GM23248 (cell line): ENCODE results near the gene RECQL5. TPM values are rescaled to one million over a fixed set of nuclear protein-coding genes. Genes with fewer than 3 reads are reported as not detected.

ENCODE experiments used
- DNase-seq: peaks from one replicate; pipeline ENCODE4 v3.0.0-alpha.2; 2015
- H2AFZ ChIP-seq: fragments of 200-600 bp; sonication (generic); 2 replicates; pipeline ENCODE4 v1.6.1; 2016; ENCODE audit warnings: antibody characterized with exemption
- H3F3A ChIP-seq: fragments of 200-600 bp; sonication (generic); 2 replicates; pipeline ENCODE4 v1.6.1; 2016; ENCODE audit warnings: mild to moderate bottlenecking, antibody characterized with exemption, mixed run types; ENCODE audit not compliant: insufficient read depth
- H3K27ac ChIP-seq: fragments of 200-600 bp; sonication (generic); 2 replicates; pipeline ENCODE4 v1.5.1; 2016; ENCODE audit warnings: mild to moderate bottlenecking
- H3K27me3 ChIP-seq: fragments of 200-600 bp; sonication (generic); replicated peaks from 2 replicates; pipeline ENCODE4 v1.6.1; 2016; ENCODE audit warnings: mild to moderate bottlenecking; ENCODE audit not compliant: insufficient read depth
- H3K36me3 ChIP-seq: fragments of 200-600 bp; sonication (generic); 2 replicates; pipeline ENCODE4 v1.6.1; 2016; ENCODE audit warnings: low read depth, mild to moderate bottlenecking
- H3K4me1 ChIP-seq: fragments of 200-600 bp; sonication (generic); 2 replicates; pipeline ENCODE4 v1.6.1; 2016; ENCODE audit warnings: mild to moderate bottlenecking; ENCODE audit not compliant: insufficient read depth
- H3K4me2 ChIP-seq: fragments of 200-600 bp; sonication (generic); one replicate; pipeline ENCODE4 v1.6.1; 2016; ENCODE audit warnings: mild to moderate bottlenecking; ENCODE audit not compliant: unreplicated experiment
- H3K4me3 ChIP-seq: fragments of 200-600 bp; sonication (generic); 2 replicates; pipeline ENCODE4 v1.5.1; 2016; ENCODE audit warnings: mild to moderate bottlenecking
- H3K79me2 ChIP-seq: fragments of 200-600 bp; sonication (generic); 2 replicates; pipeline ENCODE4 v1.6.1; 2016; ENCODE audit warnings: mild to moderate bottlenecking; ENCODE audit not compliant: insufficient read depth
- H3K9ac ChIP-seq: fragments of 200-600 bp; sonication (generic); 2 replicates; pipeline ENCODE4 v1.6.1; 2016; ENCODE audit warnings: mild to moderate bottlenecking
- H3K9me2 ChIP-seq: fragments of 200-600 bp; sonication (generic); 2 replicates; pipeline ENCODE4 v1.6.1; 2016; ENCODE audit warnings: mixed run types, mild to moderate bottlenecking, moderate library complexity; ENCODE audit not compliant: insufficient read depth
- H3K9me3 ChIP-seq: fragments of 200-600 bp; sonication (generic); one replicate; pipeline ENCODE4 v1.6.1; 2017; ENCODE audit warnings: low read depth
- H4K20me1 ChIP-seq: fragments of 200-600 bp; sonication (generic); 2 replicates; pipeline ENCODE4 v1.6.0; 2016; ENCODE audit not compliant: insufficient read depth
- EZH2 ChIP-seq: fragments of 200-600 bp; sonication (generic); IDR thresholded peaks from 2 replicates; pipeline ENCODE4 v1.6.1; 2018; ENCODE audit warnings: antibody characterized with exemption, mild to moderate bottlenecking; ENCODE audit not compliant: insufficient read depth, poor library complexity, severe bottlenecking
- EZH2phosphoT487 ChIP-seq: fragments of 200-600 bp; sonication (generic); IDR thresholded peaks from 2 replicates; pipeline ENCODE4 v1.6.1; 2018; ENCODE audit warnings: antibody characterized with exemption, moderate library complexity, mild to moderate bottlenecking, low read depth; ENCODE audit not compliant: insufficient read depth
- WGBS, 2 experiments: methylation state at CpG; one replicate each; pipeline ENCODE4 v1.1.6; 2015 to 2017; ENCODE audit warnings: low lambda C conversion rate in 2 of 2, low coverage in 1 of 2; ENCODE audit errors: missing lambda C conversion rate in 2 of 2; 5-methylcytosine and 5-hydroxymethylcytosine counted together
- in situ Hi-C: fragments of 300-500 bp; cut with MboI; formaldehyde crosslinking; loops from 2 replicates; pipeline ENCODE4 v1.15.0; 2020
- polyA plus RNA-seq: library from polyadenylated mRNA; unstranded; fragments of >200 nt; fragmentation: Nextera tagmentation; extraction: Ambion mirVana; gene quantifications from 2 replicates; pipeline ENCODE4 v1.2.1, GENCODE V29; 2016
- total RNA-seq: library from RNA; depleted of rRNA; stranded (reverse); fragments of >200 nt; shearing (Covaris generic); gene quantifications from 2 replicates; pipeline ENCODE4 v1.2.3, GENCODE V29; 2014

Gene RECQL5
- total and polyA plus RNA-seq, 2 experiments from 2014 or later = 12.8 to 20.9 TPM

DNA sequence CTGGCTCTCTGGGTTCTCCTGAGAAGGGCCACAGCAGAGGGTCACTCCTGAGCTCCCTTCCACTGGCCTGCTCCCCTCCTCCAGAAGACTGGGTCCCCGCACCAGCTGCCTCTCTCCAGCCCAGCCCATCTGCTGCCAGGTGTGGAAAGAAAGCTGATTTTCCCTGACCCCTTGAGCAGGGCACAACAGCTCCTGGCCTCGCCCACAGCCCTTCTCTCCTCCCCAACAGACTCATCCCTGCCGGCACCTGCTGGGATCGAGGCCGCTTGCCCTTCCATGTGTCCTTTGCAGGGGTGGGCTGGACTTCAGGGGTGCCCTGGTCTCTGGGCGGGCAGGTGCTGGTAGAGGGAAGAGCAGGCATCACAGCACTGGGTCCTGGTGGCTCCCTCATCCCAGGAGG is 38.5 kb downstream of the RECQL5 start:
- H3K9ac ChIP-seq = no peak overlapping the region
- TF ChIP-seq EZH2phosphoT487 (no peak), EZH2 (no peak)
- no peaks in the 10 kb centered on the region for H4K20me1 ChIP-seq
- H3K79me2 ChIP-seq = no peaks in the 10 kb centered on the region
- no peak overlapping the region for H3K4me3 ChIP-seq
- no peaks in the 10 kb centered on the region for H3K36me3 ChIP-seq
- 0 out of 2 replicates have a peak, but pooled peaks cover 2% of the 10 kb centered on the region for H3F3A ChIP-seq
- H3K4me1 ChIP-seq = peaks cover 5% of the 10 kb centered on the region
- no peaks in the 10 kb centered on the region for H3K27me3 ChIP-seq
- no peak overlapping the region for H2AFZ ChIP-seq
- 88% methylated on average over 6 of the region's 6 CpGs for WGBS, 2 experiments
- H3K4me2 ChIP-seq = no peak overlapping the region
- in situ Hi-C loops = no loop called here
- DNase-seq = no peak
- no peak overlapping the region for H3K27ac ChIP-seq
- H3K9me3 ChIP-seq = no peaks in the 10 kb centered on the region
- no peaks in the 10 kb centered on the region for H3K9me2 ChIP-seq

DNA sequence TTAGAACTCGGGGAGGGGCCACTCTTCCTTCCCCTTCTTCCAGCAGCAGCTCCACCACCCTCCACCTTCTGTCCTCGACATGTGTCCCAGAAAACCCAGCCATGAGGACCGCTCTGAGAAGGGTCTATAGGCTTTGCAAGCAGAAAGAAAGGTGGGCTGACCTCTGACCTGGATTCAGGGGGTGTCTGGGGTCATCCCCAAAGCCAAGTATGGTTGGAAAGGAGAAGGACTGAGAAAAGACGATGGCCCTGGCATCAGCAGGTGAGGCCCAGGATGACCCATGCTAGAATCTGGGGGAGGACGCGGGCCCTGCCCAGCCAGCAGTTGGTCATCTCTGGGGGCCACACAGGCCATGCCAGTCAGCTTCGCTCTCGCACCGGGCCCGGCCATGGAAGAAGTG is 39.9 kb downstream of the RECQL5 start:
- DNase-seq = no peak

DNA sequence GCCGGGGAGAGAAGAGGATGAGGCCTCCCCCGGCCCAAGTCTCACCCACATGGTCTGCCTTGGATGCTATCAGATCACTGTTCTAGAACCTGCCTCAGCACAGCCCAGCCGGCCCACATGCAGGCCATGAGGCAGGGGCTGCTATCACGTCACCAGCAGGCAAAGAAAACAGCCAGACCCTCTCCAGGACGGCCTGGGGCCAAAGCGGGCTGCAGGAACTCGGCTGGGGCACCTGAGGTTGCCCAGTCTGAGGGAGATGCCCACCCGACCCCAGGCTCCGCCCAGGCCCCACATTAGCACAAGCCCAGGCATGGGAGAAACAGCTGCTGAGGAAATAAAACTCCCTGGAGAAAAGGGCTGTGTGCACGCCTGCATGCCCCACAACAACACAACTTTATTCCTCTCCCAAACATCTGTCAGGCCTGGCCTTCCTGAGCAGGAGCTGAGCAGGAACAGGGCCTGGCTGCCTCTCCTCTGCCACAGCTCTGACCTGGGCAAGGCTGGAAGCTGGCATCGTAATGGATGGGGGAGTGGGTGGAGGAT is 40.4 kb downstream of the RECQL5 start:
- no peak for DNase-seq
- H4K20me1 ChIP-seq = no peaks in the 10 kb centered on the region

More for the DNA sequence above, 39.9 kb downstream of the RECQL5 start:
- no peaks in the 10 kb centered on the region for H3K79me2 ChIP-seq
- H3K27me3 ChIP-seq = no peaks in the 10 kb centered on the region
- no peaks in the 10 kb centered on the region for H4K20me1 ChIP-seq
- no peaks in the 10 kb centered on the region for H3K9me3 ChIP-seq
- H3K27ac ChIP-seq = no peak overlapping the region
- H3K9ac ChIP-seq = no peak overlapping the region
- 90 to 92% methylated on average over 10 of the region's 10 CpGs for WGBS, 2 experiments
- TF ChIP-seq EZH2phosphoT487 (no peak), EZH2 (no peak)
- no peaks in the 10 kb centered on the region for H3K9me2 ChIP-seq
- no peak overlapping the region for H3K4me2 ChIP-seq
- H2AFZ ChIP-seq = no peak overlapping the region
- in situ Hi-C loops = no loop called here
- no peaks in the 10 kb centered on the region for H3K4me1 ChIP-seq
- H3F3A ChIP-seq = no peaks in the 10 kb centered on the region
- no peaks in the 10 kb centered on the region for H3K36me3 ChIP-seq
- H3K4me3 ChIP-seq = no peak overlapping the region

DNA sequence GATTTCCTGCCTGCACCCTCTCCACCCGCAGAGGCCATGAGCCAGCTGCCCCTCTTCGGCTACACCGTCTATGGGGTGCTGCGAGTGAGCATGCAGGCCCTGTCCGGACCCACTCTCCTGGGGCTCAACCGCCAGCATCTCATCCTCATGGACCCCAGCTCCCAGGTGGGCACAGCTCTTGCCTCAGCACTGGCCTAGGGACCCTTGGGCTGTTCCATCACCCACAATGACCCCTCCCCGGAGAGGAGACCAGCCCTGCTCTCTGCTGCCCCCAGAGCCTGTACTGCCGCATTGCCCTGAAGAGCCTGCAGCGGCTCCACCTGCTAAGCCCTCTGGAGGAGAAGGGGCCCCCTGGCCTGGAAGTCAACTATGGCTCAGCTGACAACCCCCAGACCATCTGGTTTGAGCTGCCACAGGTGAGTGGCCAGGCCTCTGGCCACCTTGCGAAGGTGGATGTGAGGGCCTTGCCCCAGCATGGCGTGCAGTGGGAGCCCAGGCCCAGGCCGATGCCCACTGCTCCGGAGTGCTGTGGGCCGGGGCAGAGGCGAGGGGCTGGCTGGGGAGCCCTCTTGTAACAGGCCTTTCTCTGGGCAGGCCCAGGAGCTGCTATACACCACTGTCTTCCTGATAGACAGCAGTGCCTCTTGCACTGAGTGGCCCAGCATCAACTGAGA is 41.0 kb downstream of the RECQL5 start:
- 86 to 89% methylated on average over 10 to 14 of the region's 15 CpGs for WGBS, 2 experiments

More for the DNA sequence above, 40.4 kb downstream of the RECQL5 start:
- whole genome bisulfite sequencing, 2 experiments = 83 to 89% methylated on average over 10 to 11 of the region's 11 CpGs
- Histone ChIP-seq H3K79me2 (no peaks in the 10 kb centered on the region), H3K4me1 (no peaks in the 10 kb centered on the region), H3K9me2 (no peaks in the 10 kb centered on the region), H3K9me3 (no peaks in the 10 kb centered on the region), H3K27ac (no peak overlapping the region), H3F3A (no peaks in the 10 kb centered on the region), H3K36me3 (no peaks in the 10 kb centered on the region), H3K27me3 (no peaks in the 10 kb centered on the region), H3K4me3 (no peak overlapping the region), H3K4me2 (no peak overlapping the region), H3K9ac (no peak overlapping the region), H2AFZ (no peak overlapping the region)
- in situ Hi-C loops = no loop called here
- TF ChIP-seq EZH2phosphoT487 (no peak), EZH2 (no peak)

More for the DNA sequence above, 41.0 kb downstream of the RECQL5 start:
- TF ChIP-seq EZH2phosphoT487 = no peak
- TF ChIP-seq EZH2 = no peak
- no peaks in the 10 kb centered on the region for H4K20me1 ChIP-seq
- no peak overlapping the region for H2AFZ ChIP-seq
- no peak overlapping the region for H3K4me3 ChIP-seq
- H3K9me2 ChIP-seq = no peaks in the 10 kb centered on the region
- in situ Hi-C loops = no loop called here
- no peaks in the 10 kb centered on the region for H3K4me1 ChIP-seq
- H3F3A ChIP-seq = no peaks in the 10 kb centered on the region
- H3K27ac ChIP-seq = no peak overlapping the region
- peak; percentile 44 for DNase-seq
- H3K9ac ChIP-seq = no peak overlapping the region
- H3K79me2 ChIP-seq = no peaks in the 10 kb centered on the region
- H3K9me3 ChIP-seq = no peaks in the 10 kb centered on the region
- no peaks in the 10 kb centered on the region for H3K27me3 ChIP-seq
- no peak overlapping the region for H3K4me2 ChIP-seq
- no peaks in the 10 kb centered on the region for H3K36me3 ChIP-seq
